Testis (tissue), 3 donors: ENCODE results near the gene MGA. TPM values are rescaled to one million over a fixed set of nuclear protein-coding genes. Genes with fewer than 3 reads are reported as not detected.

Source experiments
- DNase-seq: peaks from one replicate; pipeline ENCODE4 v3.0.0-alpha.2; 2019
- H3K27ac ChIP-seq, 2 donors: fragments of 200-600 bp; sonication (generic); one replicate each; pipeline ENCODE4 v1.5.1; 2019
- H3K27me3 ChIP-seq: fragments of 200-600 bp; sonication (generic); one replicate; pipeline ENCODE4 v1.5.1; 2019
- H3K36me3 ChIP-seq: fragments of 200-600 bp; sonication (generic); one replicate; pipeline ENCODE4 v1.5.1; 2017; ENCODE audit warnings: low read depth; ENCODE audit errors: missing control alignments
- H3K4me1 ChIP-seq: fragments of 200-600 bp; sonication (generic); one replicate; pipeline ENCODE4 v1.5.1; 2019
- H3K4me3 ChIP-seq, 2 donors: fragments of 200-600 bp; sonication (generic); one replicate each; pipeline ENCODE4 v1.5.1; 2017 to 2019
- H3K9me3 ChIP-seq: fragments of 200-600 bp; sonication (generic); one replicate; pipeline ENCODE4 v1.5.1; 2017
- POLR2A ChIP-seq: fragments of 450-650 bp; IDR thresholded peaks from one replicate; pipeline ENCODE4 v1.6.1; 2017; ENCODE audit warnings: antibody characterized with exemption, mild to moderate bottlenecking, moderate library complexity
- WGBS, 2 donors: methylation state at CpG; one replicate each; pipeline ENCODE4 v1.1.5; 2018; 5-methylcytosine and 5-hydroxymethylcytosine counted together
- intact Hi-C: fragments of 100-400 bp; cut with DNase I; formaldehyde crosslinking; loops from one replicate; pipeline ENCODE4 v1.15.1; 2023; ENCODE audit warnings: low total_unique reads
- polyA plus RNA-seq: library from polyadenylated mRNA; stranded (reverse); fragments of 350-450 nt; fragmentation: Illumina TruSeq; extraction: RNeasy Lipid Tissue Mini Kit (QIAGEN cat#74804); gene quantifications from one replicate; pipeline ENCODE4 v1.2.3, GENCODE V29; 2014; ENCODE audit warnings: low read depth, low replicate concordance; ENCODE audit not compliant: insufficient read depth
- total RNA-seq, 2 donors: library from RNA; depleted of rRNA; stranded (reverse); fragments of >200 nt; gene quantifications; one replicate each; pipeline ENCODE4 v1.2.3, GENCODE V29; 2016
- TF ChIP-seq, protein P1 (sequence below), 3 experiments: fragments of 450-650 bp in 2 of 3; fragments of 200-600 bp in 1 of 3; sonication (generic) in 1 of 3; IDR thresholded peaks; one replicate each; pipeline ENCODE4 v1.5.1; 2016 to 2019; ENCODE audit warnings: antibody characterized with exemption in 3 of 3, mild to moderate bottlenecking in 2 of 3, moderate library complexity in 1 of 3

MGA gene
- total and polyA plus RNA-seq, 3 donors from 2014 or later, result 20.3 to 90.2 (median 78.1) TPM

DNA sequence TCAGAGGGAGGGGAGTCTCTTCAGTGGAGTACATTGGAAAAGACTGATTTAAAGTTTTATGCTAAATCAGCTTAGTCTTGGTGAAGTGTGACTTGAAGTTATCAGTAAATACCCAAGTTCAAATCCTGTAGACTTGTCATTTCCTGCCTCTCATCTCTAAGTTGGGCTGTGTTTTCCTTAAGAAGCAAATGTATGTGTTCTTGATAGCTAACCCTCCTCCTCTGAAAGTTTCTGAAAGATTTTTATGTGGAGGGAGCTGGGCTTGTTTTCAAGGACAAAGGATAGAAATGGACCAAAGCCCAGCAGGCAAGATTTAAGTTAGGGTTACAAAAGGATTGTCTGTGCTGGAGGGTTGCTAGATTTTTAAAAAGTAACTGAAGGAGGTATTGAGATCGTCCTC lies 118.3 kb downstream of the MGA start:
- intact Hi-C loops, result no loop called here
- H3K4me3 ChIP-seq, result no peak overlapping the region

GRCh38 chr15:41779662-41780157 lies 119.5 kb downstream of the MGA start:
- TF ChIP-seq, protein P1, sequence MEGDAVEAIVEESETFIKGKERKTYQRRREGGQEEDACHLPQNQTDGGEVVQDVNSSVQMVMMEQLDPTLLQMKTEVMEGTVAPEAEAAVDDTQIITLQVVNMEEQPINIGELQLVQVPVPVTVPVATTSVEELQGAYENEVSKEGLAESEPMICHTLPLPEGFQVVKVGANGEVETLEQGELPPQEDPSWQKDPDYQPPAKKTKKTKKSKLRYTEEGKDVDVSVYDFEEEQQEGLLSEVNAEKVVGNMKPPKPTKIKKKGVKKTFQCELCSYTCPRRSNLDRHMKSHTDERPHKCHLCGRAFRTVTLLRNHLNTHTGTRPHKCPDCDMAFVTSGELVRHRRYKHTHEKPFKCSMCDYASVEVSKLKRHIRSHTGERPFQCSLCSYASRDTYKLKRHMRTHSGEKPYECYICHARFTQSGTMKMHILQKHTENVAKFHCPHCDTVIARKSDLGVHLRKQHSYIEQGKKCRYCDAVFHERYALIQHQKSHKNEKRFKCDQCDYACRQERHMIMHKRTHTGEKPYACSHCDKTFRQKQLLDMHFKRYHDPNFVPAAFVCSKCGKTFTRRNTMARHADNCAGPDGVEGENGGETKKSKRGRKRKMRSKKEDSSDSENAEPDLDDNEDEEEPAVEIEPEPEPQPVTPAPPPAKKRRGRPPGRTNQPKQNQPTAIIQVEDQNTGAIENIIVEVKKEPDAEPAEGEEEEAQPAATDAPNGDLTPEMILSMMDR (IDR thresholded peaks at IDR 0.05), result no peak
- TF ChIP-seq POLR2A, result no peak
- H3K27ac ChIP-seq, result peak overlapping the region; percentile 47 to 69
- peaks cover 76% of the 10 kb centered on the region for H3K4me1 ChIP-seq
- intact Hi-C loops, result no loop called here
- 54 to 66% methylated on average over 4 of the region's 4 CpGs for WGBS, 2 donors
- H3K9me3 ChIP-seq, result no peaks in the 10 kb centered on the region
- H3K36me3 ChIP-seq, result no peaks in the 10 kb centered on the region
- DNase-seq, result no peak
- no peak overlapping the region for H3K4me3 ChIP-seq
- H3K27me3 ChIP-seq, result no peaks in the 10 kb centered on the region

More for the DNA sequence above, 118.3 kb downstream of the MGA start:
- Histone ChIP-seq H3K4me1 (peaks cover 75% of the 10 kb centered on the region), H3K36me3 (no peaks in the 10 kb centered on the region), H3K27ac (peak overlapping the region; percentile 27 to 69), H3K27me3 (no peaks in the 10 kb centered on the region), H3K9me3 (no peaks in the 10 kb centered on the region)
- TF ChIP-seq, protein P1 (IDR thresholded peaks at IDR 0.05), result no peak
- TF ChIP-seq POLR2A, result no peak
- no peak for DNase-seq
- 38 to 54% methylated on average over 1 of the region's 1 CpG for WGBS, 2 donors

DNA sequence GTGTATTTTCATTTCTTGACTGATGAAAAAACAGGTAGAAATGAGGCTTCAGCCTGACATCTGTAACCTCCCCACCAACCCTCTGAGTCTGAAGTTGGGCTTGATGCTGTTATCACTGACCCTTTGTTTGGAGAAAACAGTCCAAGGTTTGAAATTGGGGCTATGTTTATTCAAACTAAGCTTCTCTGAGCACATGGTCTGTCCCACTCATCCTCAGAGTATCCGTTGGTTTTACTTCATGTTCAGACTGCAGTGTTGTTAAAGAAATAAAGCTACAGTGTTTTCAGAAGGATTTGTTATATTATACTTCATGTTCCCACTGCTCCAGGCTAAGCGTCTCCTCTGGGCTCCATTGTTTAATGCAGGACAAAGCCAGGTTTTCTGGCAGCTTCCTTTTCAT lies 120.1 kb downstream of the MGA start:
- H3K27ac ChIP-seq, result peak overlapping the region; percentile 6 to 69
- no peaks in the 10 kb centered on the region for H3K9me3 ChIP-seq
- no peaks in the 10 kb centered on the region for H3K36me3 ChIP-seq
- H3K4me1 ChIP-seq, result peaks cover 78% of the 10 kb centered on the region
- TF ChIP-seq, protein P1 (IDR thresholded peaks at IDR 0.05), result no peak
- TF ChIP-seq POLR2A, result no peak
- no peak overlapping the region for H3K4me3 ChIP-seq
- H3K27me3 ChIP-seq, result no peaks in the 10 kb centered on the region
- DNase-seq, result no peak
- intact Hi-C loops, result no loop called here
- 21 to 42% methylated on average over 2 of the region's 2 CpGs for WGBS, 2 donors

GRCh38 chr15:41780727-41781126 lies 120.5 kb downstream of the MGA start:
- Histone ChIP-seq H3K36me3 (no peaks in the 10 kb centered on the region), H3K4me1 (peaks cover 75% of the 10 kb centered on the region), H3K9me3 (no peaks in the 10 kb centered on the region), H3K27ac (peak overlapping the region; percentile 6 to 69), H3K4me3 (no peak overlapping the region), H3K27me3 (no peaks in the 10 kb centered on the region)
- no peak for TF ChIP-seq POLR2A
- TF ChIP-seq, protein P1 (IDR thresholded peaks at IDR 0.05), result no peak
- no peak for DNase-seq
- intact Hi-C loops, result no loop called here
- WGBS, 2 donors, result 23 to 27% methylated on average over 1 of the region's 1 CpG
